Suprapubic skin (tissue), 4 donors: Measurements from ENCODE around the gene EVPLL.

Experiments
- EP300 ChIP-seq: sonication (generic); formaldehyde crosslinking; IDR thresholded peaks from one replicate; pipeline ENCODE4 v1.6.1; 2017; ENCODE audit warnings: antibody characterized with exemption
- POLR2A ChIP-seq, 2 donors: fragments of 450-650 bp; IDR thresholded peaks; one replicate each; pipeline ENCODE4 v1.6.1; 2017; ENCODE audit warnings: antibody characterized with exemption in 2 of 2, mild to moderate bottlenecking in 2 of 2, moderate library complexity in 2 of 2
- POLR2AphosphoS5 ChIP-seq, 3 donors: sonication (generic); formaldehyde crosslinking; IDR thresholded peaks; one replicate each; pipeline ENCODE4 v1.6.1; 2017; ENCODE audit warnings: antibody characterized with exemption in 3 of 3
- TF ChIP-seq, protein P1 (sequence below), 2 donors: fragments of 200-600 bp in 1 of 2; fragments of 450-650 bp in 1 of 2; sonication (generic) in 1 of 2; IDR thresholded peaks; one replicate each; pipeline ENCODE4 v1.5.1; 2016 to 2019; ENCODE audit warnings: antibody characterized with exemption in 2 of 2, mild to moderate bottlenecking in 1 of 2, moderate library complexity in 1 of 2

DNA sequence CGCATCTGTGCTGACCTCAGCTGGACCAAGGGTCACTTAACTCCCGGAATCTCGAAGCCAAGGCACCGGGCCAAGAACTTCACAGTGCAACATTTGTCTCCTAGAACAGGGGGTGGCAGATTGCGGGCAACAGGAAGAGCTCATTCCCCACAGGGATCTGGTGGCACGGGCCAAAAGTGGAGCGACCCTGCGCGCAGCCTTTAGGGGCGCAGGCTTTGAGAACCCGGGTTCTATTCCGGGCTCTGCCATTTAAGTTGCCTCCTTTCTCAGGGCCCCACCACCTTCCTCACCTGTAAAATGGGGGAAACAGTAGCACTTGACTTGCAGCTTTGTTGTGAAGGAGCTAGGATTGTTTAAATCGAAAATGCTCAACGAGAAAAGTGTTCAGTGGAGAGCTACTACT, 14.9 kb upstream of the EVPLL start:
- TF ChIP-seq, protein P1, sequence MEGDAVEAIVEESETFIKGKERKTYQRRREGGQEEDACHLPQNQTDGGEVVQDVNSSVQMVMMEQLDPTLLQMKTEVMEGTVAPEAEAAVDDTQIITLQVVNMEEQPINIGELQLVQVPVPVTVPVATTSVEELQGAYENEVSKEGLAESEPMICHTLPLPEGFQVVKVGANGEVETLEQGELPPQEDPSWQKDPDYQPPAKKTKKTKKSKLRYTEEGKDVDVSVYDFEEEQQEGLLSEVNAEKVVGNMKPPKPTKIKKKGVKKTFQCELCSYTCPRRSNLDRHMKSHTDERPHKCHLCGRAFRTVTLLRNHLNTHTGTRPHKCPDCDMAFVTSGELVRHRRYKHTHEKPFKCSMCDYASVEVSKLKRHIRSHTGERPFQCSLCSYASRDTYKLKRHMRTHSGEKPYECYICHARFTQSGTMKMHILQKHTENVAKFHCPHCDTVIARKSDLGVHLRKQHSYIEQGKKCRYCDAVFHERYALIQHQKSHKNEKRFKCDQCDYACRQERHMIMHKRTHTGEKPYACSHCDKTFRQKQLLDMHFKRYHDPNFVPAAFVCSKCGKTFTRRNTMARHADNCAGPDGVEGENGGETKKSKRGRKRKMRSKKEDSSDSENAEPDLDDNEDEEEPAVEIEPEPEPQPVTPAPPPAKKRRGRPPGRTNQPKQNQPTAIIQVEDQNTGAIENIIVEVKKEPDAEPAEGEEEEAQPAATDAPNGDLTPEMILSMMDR (IDR thresholded peaks at IDR 0.05), result no peak
- TF ChIP-seq POLR2A (IDR thresholded peaks at IDR 0.05) (no peak), EP300 (no peak), POLR2AphosphoS5 (IDR thresholded peaks at IDR 0.05) (no peak)
